Loucy (cell line): ENCODE results near the gene NADK2.
A peak's percentile ranks its signal among the peaks of the same experiment; 100 is the strongest.

Experiments used
- H2AFZ ChIP-seq: fragments of 200-600 bp; sonication (generic); 2 replicates; pipeline ENCODE4 v1.6.0; 2016; ENCODE audit warnings: antibody characterized with exemption, mild to moderate bottlenecking, low read length, moderate library complexity
- H3F3A ChIP-seq: fragments of 200-600 bp; 2 replicates; pipeline ENCODE4 v1.6.0; 2016; ENCODE audit warnings: antibody characterized with exemption, low read depth, mild to moderate bottlenecking
- H3K27me3 ChIP-seq: fragments of 200-600 bp; sonication (generic); 2 replicates; pipeline ENCODE4 v1.6.1; 2014; ENCODE audit warnings: low read length, mild to moderate bottlenecking; ENCODE audit not compliant: insufficient read depth, poor library complexity, severe bottlenecking
- H3K36me3 ChIP-seq: fragments of 200-600 bp; sonication (generic); 2 replicates; pipeline ENCODE4 v1.6.1; 2016; ENCODE audit warnings: low read length; ENCODE audit not compliant: insufficient read depth
- H3K4me1 ChIP-seq: fragments of 200-600 bp; sonication (generic); 2 replicates; pipeline ENCODE4 v1.5.1; 2014; ENCODE audit warnings: low read length, mild to moderate bottlenecking; ENCODE audit not compliant: insufficient read depth, poor library complexity, severe bottlenecking
- H3K4me2 ChIP-seq: fragments of 200-600 bp; sonication (generic); 2 replicates; pipeline ENCODE4 v1.6.0; 2014; ENCODE audit warnings: antibody characterized with exemption, low read length, low read depth, mild to moderate bottlenecking; ENCODE audit not compliant: poor library complexity, severe bottlenecking
- H3K4me3 ChIP-seq: fragments of 200-600 bp; sonication (generic); 2 replicates; pipeline ENCODE4 v1.5.1; 2014; ENCODE audit warnings: low read length, mild to moderate bottlenecking, mixed read lengths; ENCODE audit not compliant: poor library complexity, severe bottlenecking
- H3K79me2 ChIP-seq: fragments of 200-600 bp; sonication (generic); 2 replicates; pipeline ENCODE4 v1.6.1; 2014; ENCODE audit warnings: low read length; ENCODE audit not compliant: insufficient read depth
- H3K9ac ChIP-seq: fragments of 200-600 bp; sonication (generic); 2 replicates; pipeline ENCODE4 v1.6.0; 2014; ENCODE audit warnings: mild to moderate bottlenecking, low read depth, low read length, moderate library complexity; ENCODE audit not compliant: poor library complexity, severe bottlenecking
- H3K9me2 ChIP-seq: fragments of 200-600 bp; sonication (generic); replicated peaks from 2 replicates; pipeline ENCODE4 v1.6.1; 2016; ENCODE audit warnings: low read depth, low read length, mixed read lengths
- H3K9me3 ChIP-seq: fragments of 200-600 bp; sonication (generic); 2 replicates; pipeline ENCODE4 v1.6.1; 2014; ENCODE audit warnings: mild to moderate bottlenecking, antibody characterized with exemption, low read length, low read depth; ENCODE audit not compliant: insufficient read depth
- H4K20me1 ChIP-seq: fragments of 200-600 bp; sonication (generic); 2 replicates; pipeline ENCODE4 v1.6.0; 2014; ENCODE audit warnings: antibody characterized with exemption, low read length, mild to moderate bottlenecking; ENCODE audit not compliant: insufficient read depth, poor library complexity, severe bottlenecking
- EZH2phosphoT487 ChIP-seq: fragments of 200-600 bp; IDR thresholded peaks from 2 replicates; pipeline ENCODE4 v1.6.1; 2018; ENCODE audit warnings: antibody characterized with exemption, mild to moderate bottlenecking, moderate library complexity, borderline replicate concordance
- TF ChIP-seq, protein P1 (sequence below): fragments of 200-600 bp; sonication (generic); conservative IDR thresholded peaks from 2 replicates; pipeline ENCODE4 v1.5.1; 2014; ENCODE audit warnings: mild to moderate bottlenecking, antibody characterized with exemption, low read length

NADK2 gene

DNA sequence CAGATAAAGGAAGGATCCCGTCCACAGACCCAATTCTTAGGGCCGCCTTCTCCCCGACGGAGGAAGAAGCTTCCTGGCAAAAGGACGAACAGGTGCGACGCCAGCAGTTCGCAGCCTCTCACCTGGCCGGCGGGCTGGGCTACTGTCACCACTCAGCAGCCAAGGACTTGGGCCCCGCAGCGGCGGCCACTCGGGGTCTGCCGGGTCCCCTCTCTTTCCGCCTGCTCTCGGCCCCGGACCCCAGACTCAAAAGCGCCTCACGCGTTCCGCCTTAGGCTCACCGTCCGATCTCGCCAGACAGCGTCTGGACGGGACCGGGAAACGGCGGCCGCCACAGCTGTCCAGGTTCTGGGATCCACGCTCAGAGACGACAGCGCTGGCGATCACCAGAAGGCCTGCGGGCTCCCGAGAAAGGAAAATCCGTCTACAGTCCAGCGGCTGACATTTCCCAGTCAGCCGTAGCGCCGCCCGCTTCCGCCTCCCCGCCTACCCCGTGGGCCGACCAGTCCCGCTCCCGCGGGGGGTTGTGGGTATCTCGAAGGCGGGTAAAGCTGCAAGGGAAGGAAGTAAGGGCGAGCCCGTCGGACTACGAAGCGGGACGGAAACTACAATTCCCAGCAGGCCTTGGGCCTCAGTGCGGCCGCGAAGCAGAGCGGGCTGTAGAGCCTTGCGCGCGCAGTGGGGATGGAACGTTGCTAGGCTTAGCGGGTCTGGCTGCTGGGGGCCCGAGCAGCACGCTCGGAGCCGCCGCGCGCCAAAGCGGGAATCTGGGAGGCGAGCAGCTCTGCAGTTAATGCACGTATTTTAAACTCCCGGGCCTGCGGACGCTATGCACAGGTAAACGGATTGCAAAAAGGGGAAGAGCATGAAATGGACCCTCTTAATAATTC is 90.0 kb downstream of the NADK2 start, which contains the start of the genes LMBRD2 and SKP2:
Gene LMBRD2, minus strand, starts transcription at position 454 of the 890 bp plus-strand sequence. CDS start 8,538 bp downstream, outside the sequence.
Gene SKP2, plus strand, starts transcription at position 678 of the 890 bp plus-strand sequence. Its CDS starts 152 bp downstream, at position 830.
- Histone ChIP-seq H2AFZ (peak within 1 kb of the TSS; percentile 88), H3F3A (no peaks in the 10 kb centered on the region), H3K27me3 (no peaks in the 10 kb centered on the region), H3K9ac (peak within 1 kb of the TSS; percentile 88), H3K36me3 (no peaks in the 10 kb centered on the region), H3K4me3 (peak within 1 kb of the TSS; percentile 85), H3K9me3 (no peaks in the 10 kb centered on the region), H3K9me2 (no peaks in the 10 kb centered on the region), H3K79me2 (peaks cover 68% of the 10 kb centered on the region), H4K20me1 (peaks cover 23% of the 10 kb centered on the region), H3K4me1 (peaks cover 43% of the 10 kb centered on the region), H3K4me2 (peak within 1 kb of the TSS; percentile 91)
- TF ChIP-seq, protein P1, sequence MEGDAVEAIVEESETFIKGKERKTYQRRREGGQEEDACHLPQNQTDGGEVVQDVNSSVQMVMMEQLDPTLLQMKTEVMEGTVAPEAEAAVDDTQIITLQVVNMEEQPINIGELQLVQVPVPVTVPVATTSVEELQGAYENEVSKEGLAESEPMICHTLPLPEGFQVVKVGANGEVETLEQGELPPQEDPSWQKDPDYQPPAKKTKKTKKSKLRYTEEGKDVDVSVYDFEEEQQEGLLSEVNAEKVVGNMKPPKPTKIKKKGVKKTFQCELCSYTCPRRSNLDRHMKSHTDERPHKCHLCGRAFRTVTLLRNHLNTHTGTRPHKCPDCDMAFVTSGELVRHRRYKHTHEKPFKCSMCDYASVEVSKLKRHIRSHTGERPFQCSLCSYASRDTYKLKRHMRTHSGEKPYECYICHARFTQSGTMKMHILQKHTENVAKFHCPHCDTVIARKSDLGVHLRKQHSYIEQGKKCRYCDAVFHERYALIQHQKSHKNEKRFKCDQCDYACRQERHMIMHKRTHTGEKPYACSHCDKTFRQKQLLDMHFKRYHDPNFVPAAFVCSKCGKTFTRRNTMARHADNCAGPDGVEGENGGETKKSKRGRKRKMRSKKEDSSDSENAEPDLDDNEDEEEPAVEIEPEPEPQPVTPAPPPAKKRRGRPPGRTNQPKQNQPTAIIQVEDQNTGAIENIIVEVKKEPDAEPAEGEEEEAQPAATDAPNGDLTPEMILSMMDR = no peak
- no peak for TF ChIP-seq EZH2phosphoT487

DNA sequence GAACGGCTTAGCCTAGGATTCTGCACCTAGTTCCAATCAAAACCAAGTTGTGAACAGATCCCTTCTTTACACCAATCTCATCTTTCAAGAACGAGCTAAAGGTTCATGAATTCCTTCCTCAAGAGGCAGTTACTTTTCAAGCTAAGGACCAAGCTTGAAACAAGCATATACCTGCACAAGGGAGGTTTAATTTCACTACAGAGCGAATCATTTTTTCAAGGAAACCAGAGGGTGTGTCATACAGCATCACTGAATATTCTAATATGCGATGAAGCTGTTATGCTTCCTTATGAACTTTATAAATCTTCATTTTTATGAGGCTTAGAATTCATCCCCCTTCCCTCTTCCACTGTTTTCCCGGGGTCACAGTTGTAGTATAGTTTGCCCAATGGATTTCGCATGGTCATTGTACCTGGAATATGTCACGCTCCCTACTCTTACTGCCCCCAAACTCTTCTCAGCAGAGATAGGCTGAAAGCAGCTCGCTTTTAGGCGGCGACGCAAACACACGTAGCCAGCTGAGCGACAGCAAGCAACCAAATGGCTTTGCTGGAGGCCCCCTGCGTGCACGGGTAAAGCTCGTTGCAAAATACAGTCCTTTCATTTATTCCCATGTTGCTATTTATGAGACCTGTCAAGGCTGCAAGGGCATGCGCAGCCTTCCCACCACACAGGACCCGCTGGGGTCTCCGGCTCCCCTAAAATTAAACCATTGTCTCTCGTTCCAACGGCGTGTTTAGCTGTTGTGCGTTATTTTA is 90.9 kb downstream of the NADK2 start:
- Histone ChIP-seq H3K79me2 (peaks cover 60% of the 10 kb centered on the region), H3K4me3 (peak overlapping the region; percentile 85), H4K20me1 (peaks cover 20% of the 10 kb centered on the region), H3K36me3 (no peaks in the 10 kb centered on the region), H2AFZ (peak overlapping the region; percentile 84), H3F3A (no peaks in the 10 kb centered on the region), H3K9me2 (no peaks in the 10 kb centered on the region), H3K9ac (peak overlapping the region; percentile 82), H3K9me3 (no peaks in the 10 kb centered on the region), H3K4me1 (peaks cover 35% of the 10 kb centered on the region), H3K27me3 (no peaks in the 10 kb centered on the region), H3K4me2 (peak overlapping the region; percentile 70)
- TF ChIP-seq, protein P1 = no peak
- TF ChIP-seq EZH2phosphoT487 = no peak

DNA sequence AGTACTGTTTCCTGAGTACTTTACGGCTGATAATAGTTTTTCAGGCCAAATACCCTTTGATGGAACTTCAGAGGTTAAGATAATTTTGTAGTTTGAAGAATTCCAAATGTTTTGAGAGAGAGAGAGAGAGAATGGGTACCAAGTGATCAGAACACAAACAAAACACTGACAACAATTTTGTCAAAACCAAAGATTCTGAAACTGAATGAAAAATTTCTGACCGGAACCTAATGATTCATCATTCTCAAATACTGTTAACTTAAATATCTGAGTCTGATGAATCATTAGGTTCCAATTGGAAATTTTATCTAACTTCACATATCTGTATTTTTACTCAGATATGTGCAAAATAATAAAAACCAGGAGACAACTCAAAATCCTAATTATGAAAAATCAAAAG is 94.0 kb downstream of the NADK2 start:
- no peak overlapping the region for H3K4me3 ChIP-seq
- H3K27me3 ChIP-seq = no peaks in the 10 kb centered on the region
- H3K36me3 ChIP-seq = no peaks in the 10 kb centered on the region
- H3K79me2 ChIP-seq = peaks cover 28% of the 10 kb centered on the region
- H3K9me3 ChIP-seq = no peaks in the 10 kb centered on the region
- no peaks in the 10 kb centered on the region for H4K20me1 ChIP-seq
- H3K9ac ChIP-seq = no peak overlapping the region
- H3K9me2 ChIP-seq = no peaks in the 10 kb centered on the region
- H3K4me1 ChIP-seq = peaks cover 12% of the 10 kb centered on the region
- TF ChIP-seq, protein P1 = no peak
- TF ChIP-seq EZH2phosphoT487 = no peak
- H3F3A ChIP-seq = no peaks in the 10 kb centered on the region
- no peak overlapping the region for H2AFZ ChIP-seq
- no peak overlapping the region for H3K4me2 ChIP-seq
